Measurements from ENCODE around the gene TMEM198. TPM values are rescaled to one million over a fixed set of nuclear protein-coding genes. Genes with fewer than 3 reads are reported as not detected.

TMEM198 gene
- total RNA-seq, 2 donors from 2014 or later, result 1.8 to 4.3 TPM

DNA sequence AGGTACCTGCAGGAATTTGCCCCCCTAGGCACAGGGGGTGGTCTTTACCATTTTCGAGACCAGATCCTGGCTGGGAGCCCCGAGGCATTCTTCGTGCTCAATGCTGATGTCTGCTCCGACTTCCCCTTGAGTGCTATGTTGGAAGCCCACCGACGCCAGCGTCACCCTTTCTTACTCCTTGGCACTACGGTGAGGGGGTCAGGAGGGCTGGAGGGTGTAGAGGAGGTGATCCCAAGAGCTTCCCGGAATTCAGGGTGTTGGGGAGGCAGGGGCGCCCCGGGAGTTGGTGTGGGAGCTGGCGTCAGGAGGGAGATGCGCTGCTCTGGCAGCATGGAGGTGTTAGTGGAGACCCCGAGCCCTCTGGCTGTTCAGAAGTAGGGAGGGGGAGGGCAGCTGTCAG is 42.0 kb upstream of the TMEM198 start:
- TF ChIP-seq, protein P1, sequence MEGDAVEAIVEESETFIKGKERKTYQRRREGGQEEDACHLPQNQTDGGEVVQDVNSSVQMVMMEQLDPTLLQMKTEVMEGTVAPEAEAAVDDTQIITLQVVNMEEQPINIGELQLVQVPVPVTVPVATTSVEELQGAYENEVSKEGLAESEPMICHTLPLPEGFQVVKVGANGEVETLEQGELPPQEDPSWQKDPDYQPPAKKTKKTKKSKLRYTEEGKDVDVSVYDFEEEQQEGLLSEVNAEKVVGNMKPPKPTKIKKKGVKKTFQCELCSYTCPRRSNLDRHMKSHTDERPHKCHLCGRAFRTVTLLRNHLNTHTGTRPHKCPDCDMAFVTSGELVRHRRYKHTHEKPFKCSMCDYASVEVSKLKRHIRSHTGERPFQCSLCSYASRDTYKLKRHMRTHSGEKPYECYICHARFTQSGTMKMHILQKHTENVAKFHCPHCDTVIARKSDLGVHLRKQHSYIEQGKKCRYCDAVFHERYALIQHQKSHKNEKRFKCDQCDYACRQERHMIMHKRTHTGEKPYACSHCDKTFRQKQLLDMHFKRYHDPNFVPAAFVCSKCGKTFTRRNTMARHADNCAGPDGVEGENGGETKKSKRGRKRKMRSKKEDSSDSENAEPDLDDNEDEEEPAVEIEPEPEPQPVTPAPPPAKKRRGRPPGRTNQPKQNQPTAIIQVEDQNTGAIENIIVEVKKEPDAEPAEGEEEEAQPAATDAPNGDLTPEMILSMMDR (IDR thresholded peaks at IDR 0.05), result no peak
- no peaks in the 10 kb centered on the region for H3K9me3 ChIP-seq
- no peak overlapping the region for H3K4me3 ChIP-seq
- H3K27ac ChIP-seq, result no peak overlapping the region
- H3K36me3 ChIP-seq, result peaks cover 33% of the 10 kb centered on the region
- DNase-seq (ENCODE audit: low spot score), result no peak
- H3K27me3 ChIP-seq, result no peaks in the 10 kb centered on the region
- H3K4me1 ChIP-seq, result peaks cover 0 to 26% of the 10 kb centered on the region in 2 donors

DNA sequence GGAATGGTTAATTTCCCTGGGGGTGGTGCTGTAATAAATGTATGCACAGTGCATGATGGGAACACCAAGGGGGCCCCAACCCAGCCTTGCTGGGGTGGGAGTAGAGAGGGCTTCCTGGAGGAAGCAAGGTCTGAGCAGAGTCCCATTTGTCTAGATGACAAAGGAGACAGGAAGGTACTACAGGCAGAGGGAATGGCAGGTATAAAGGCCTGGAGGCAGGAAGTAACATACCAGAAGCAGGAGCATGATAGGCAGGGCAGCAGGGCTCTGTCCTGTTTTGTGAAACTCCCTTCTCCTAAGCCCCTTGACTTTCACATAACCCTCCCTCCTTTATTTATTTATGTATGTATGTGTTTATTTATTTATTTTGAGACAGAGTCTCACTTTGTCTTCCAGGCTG is 41.2 kb upstream of the TMEM198 start:
- H3K27me3 ChIP-seq, result no peaks in the 10 kb centered on the region
- TF ChIP-seq, protein P1 (IDR thresholded peaks at IDR 0.05), result no peak
- no peak overlapping the region for H3K4me3 ChIP-seq
- no peaks in the 10 kb centered on the region for H3K9me3 ChIP-seq
- no peak overlapping the region for H3K27ac ChIP-seq
- DNase-seq (ENCODE audit: low spot score), result no peak
- peaks cover 33% of the 10 kb centered on the region for H3K36me3 ChIP-seq
- H3K4me1 ChIP-seq, result peaks cover 0 to 25% of the 10 kb centered on the region in 2 donors

DNA sequence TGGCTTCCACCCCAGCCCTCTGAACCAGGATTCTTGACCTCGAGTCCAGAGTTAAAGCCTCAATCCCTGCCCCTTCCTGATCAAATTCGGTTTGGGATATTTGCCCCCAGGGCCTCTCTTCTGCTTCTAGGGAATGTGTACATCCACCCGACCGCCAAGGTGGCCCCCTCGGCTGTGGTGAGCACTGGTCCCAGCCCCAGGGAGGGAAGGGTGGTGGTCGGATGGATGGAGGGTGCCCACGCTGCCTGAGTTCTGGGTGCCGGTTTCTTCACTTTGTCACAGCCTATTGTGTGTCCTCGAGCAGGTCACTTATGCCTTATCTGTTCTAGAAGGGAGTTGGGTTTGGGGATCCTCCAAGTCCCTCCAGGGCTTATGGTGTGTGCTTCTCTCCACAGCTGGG is 38.2 kb upstream of the TMEM198 start:
- no peak for DNase-seq (ENCODE audit: low spot score)
- TF ChIP-seq, protein P1 (IDR thresholded peaks at IDR 0.05), result no peak
- Histone ChIP-seq H3K27me3 (no peaks in the 10 kb centered on the region), H3K4me1 (peaks cover 0 to 36% of the 10 kb centered on the region in 2 donors), H3K9me3 (no peaks in the 10 kb centered on the region), H3K36me3 (peaks cover 33% of the 10 kb centered on the region), H3K4me3 (no peak overlapping the region), H3K27ac (no peak overlapping the region)

DNA sequence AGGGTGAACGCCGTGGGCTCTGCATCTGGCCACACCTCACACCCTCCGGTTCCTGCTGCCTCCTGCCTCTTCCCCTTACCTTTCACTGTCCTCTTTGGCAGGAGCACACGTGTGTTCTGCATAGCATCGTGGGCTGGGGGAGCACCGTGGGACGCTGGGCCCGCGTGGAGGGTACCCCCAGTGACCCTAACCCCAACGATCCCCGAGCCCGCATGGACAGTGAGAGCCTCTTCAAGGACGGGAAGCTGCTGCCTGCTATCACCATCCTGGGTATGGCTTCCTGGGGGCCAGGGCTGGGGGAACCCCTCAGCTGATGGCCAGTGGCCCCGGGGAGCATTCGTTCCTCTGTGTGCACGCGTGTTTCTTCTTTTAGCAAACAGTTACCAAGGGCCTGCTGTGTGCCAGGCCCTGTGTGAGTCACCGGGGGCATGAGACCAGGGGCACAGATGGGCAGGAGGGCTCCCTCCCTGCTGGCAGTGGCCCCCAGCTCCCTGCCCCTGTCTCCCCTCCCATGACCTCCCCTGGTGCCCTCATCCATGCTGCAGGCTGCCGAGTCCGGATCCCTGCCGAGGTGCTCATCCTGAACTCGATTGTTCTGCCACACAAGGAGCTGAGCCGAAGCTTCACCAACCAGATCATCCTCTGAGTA is 37.6 kb upstream of the TMEM198 start:
- Histone ChIP-seq H3K4me1 (peaks cover 0 to 43% of the 10 kb centered on the region in 2 donors), H3K27ac (no peak overlapping the region), H3K36me3 (peaks cover 33% of the 10 kb centered on the region), H3K9me3 (no peaks in the 10 kb centered on the region), H3K4me3 (no peak overlapping the region), H3K27me3 (no peaks in the 10 kb centered on the region)
- TF ChIP-seq, protein P1 (IDR thresholded peaks at IDR 0.05), result no peak
- no peak for DNase-seq (ENCODE audit: low spot score)

DNA sequence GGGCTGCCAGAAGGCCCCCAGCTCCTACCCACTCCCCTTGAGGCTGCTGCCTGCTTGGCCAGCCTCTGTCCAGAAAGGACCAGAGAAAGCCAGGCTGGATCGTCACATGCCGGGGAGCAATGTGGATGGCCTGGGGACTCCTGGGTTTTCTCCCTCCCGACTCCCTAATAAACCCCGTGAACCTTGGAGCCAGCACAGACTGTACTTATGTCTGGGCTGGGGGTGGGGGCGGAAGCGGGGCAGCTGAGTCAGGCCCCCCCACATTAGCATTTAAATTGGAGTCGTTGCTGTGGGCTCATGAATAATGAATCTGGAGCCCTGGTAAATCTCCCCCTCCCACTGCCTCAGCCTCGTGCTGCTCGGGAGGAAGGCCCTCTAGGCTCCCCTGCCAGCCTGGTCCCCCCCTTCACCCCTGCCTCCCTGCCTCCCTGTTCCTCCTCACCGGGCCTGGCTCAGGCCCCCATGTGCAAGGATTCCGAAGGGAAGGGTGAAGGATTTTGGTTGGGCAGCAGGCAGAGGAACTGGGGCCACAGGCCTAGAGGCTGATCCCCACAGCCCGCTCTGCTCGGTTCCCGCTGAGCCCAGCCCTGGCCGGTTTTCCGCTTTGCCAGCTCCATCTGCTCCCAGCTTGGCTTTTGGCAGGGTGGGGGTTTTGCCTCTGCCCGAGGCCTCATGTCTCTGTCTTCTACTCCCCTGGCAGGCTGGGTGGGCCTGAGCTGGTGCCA is 36.9 kb upstream of the TMEM198 start:
- no peak overlapping the region for H3K4me3 ChIP-seq
- H3K27me3 ChIP-seq, result no peaks in the 10 kb centered on the region
- peak overlapping the region; percentile 2 to 35 for H3K27ac ChIP-seq
- H3K36me3 ChIP-seq, result peaks cover 33% of the 10 kb centered on the region
- H3K9me3 ChIP-seq, result no peaks in the 10 kb centered on the region
- peaks cover 0 to 50% of the 10 kb centered on the region in 2 donors for H3K4me1 ChIP-seq
- no peak for DNase-seq (ENCODE audit: low spot score)
- TF ChIP-seq, protein P1 (IDR thresholded peaks at IDR 0.05), result no peak
